ENCODE results near the gene PHACTR3. TPM values are rescaled to one million over a fixed set of nuclear protein-coding genes. Genes with fewer than 3 reads are reported as not detected.

The PHACTR3 gene
- total RNA-seq, 1 donor from 2014 or later: 2.1 TPM

GRCh38 chr20:59584278-59584925 is 19.9 kb upstream of the PHACTR3 start:
- Mint-ChIP-seq H3K27ac (no peak overlapping the region), H3K4me1 (ENCODE audit: unreplicated experiment) (peaks cover 33% of the 10 kb centered on the region), H3K4me3 (no peak overlapping the region), H3K27me3 (peaks cover 47% of the 10 kb centered on the region), H3K36me3 (no peaks in the 10 kb centered on the region), H3K9me3 (no peaks in the 10 kb centered on the region)
- DNase-seq (ENCODE audit: extremely low spot score, unreplicated experiment): no peak
- TF ChIP-seq CTCF (conservative IDR thresholded peaks at IDR 0.05): no peak

- TF ChIP-seq CTCF (conservative IDR thresholded peaks at IDR 0.05): no peak
- DNase-seq (ENCODE audit: extremely low spot score, unreplicated experiment): no peak
- no peak overlapping the region for H3K4me3 Mint-ChIP-seq
- H3K36me3 Mint-ChIP-seq: no peaks in the 10 kb centered on the region
- peaks cover 46% of the 10 kb centered on the region for H3K27me3 Mint-ChIP-seq
- no peaks in the 10 kb centered on the region for H3K9me3 Mint-ChIP-seq
- H3K4me1 Mint-ChIP-seq (ENCODE audit: unreplicated experiment): peaks cover 22% of the 10 kb centered on the region
- no peak overlapping the region for H3K27ac Mint-ChIP-seq
These were observed 18.5 kb upstream of the PHACTR3 start for GRCh38 chr20:59585714-59586409.

GRCh38 chr20:59586613-59587012 is 17.7 kb upstream of the PHACTR3 start:
- Mint-ChIP-seq H3K9me3 (no peaks in the 10 kb centered on the region), H3K27ac (no peak overlapping the region)

GRCh38 chr20:59587570-59587969 is 16.8 kb upstream of the PHACTR3 start:
- Mint-ChIP-seq H3K27ac (no peak overlapping the region), H3K4me3 (no peak overlapping the region), H3K27me3 (peaks cover 46% of the 10 kb centered on the region), H3K4me1 (ENCODE audit: unreplicated experiment) (peaks cover 15% of the 10 kb centered on the region), H3K36me3 (no peaks in the 10 kb centered on the region), H3K9me3 (no peaks in the 10 kb centered on the region)
- TF ChIP-seq CTCF (conservative IDR thresholded peaks at IDR 0.05): no peak
- DNase-seq (ENCODE audit: extremely low spot score, unreplicated experiment): no peak

More at GRCh38 chr20:59586613-59587012, 17.7 kb upstream of the PHACTR3 start:
- Mint-ChIP-seq H3K4me1 (ENCODE audit: unreplicated experiment) (peaks cover 22% of the 10 kb centered on the region), H3K36me3 (no peaks in the 10 kb centered on the region), H3K4me3 (no peak overlapping the region), H3K27me3 (peaks cover 44% of the 10 kb centered on the region)
- no peak for TF ChIP-seq CTCF (conservative IDR thresholded peaks at IDR 0.05)
- no peak for DNase-seq (ENCODE audit: extremely low spot score, unreplicated experiment)

- Mint-ChIP-seq H3K27ac (no peak overlapping the region), H3K4me1 (ENCODE audit: unreplicated experiment) (peaks cover 9% of the 10 kb centered on the region), H3K27me3 (peaks cover 45% of the 10 kb centered on the region), H3K36me3 (no peaks in the 10 kb centered on the region), H3K9me3 (no peaks in the 10 kb centered on the region), H3K4me3 (no peak overlapping the region)
- TF ChIP-seq CTCF (conservative IDR thresholded peaks at IDR 0.05): no peak
- DNase-seq (ENCODE audit: extremely low spot score, unreplicated experiment): no peak
These were observed 16.0 kb upstream of the PHACTR3 start for GRCh38 chr20:59588236-59588855.
